ENCODE data around the gene KMT2C.

GRCh38 chr7:152335900-152336571 is 99.8 kb downstream of the KMT2C start:
- TF ChIP-seq CTCF (IDR thresholded peaks at IDR 0.05) (no peak), POLR2AphosphoS5 (IDR thresholded peaks at IDR 0.05) (no peak), POLR2A (IDR thresholded peaks at IDR 0.05) (no peak), EP300 (IDR thresholded peaks at IDR 0.05) (no peak)

Data from stomach (tissue), 4 donors.